Brain pericyte (primary cell): ENCODE measurements around the gene FBXO44.
"Not testable (repeated sequence)": the region's sequence is repeated elsewhere in the genome, so short reads cannot be mapped to it uniquely, and the experiment has no call there.

Experiments used
- DNase-seq: peaks from one replicate; pipeline ENCODE4 v3.0.0-alpha.2; 2012; ENCODE audit warnings: low read depth, low spot score

Gene FBXO44, protein sequence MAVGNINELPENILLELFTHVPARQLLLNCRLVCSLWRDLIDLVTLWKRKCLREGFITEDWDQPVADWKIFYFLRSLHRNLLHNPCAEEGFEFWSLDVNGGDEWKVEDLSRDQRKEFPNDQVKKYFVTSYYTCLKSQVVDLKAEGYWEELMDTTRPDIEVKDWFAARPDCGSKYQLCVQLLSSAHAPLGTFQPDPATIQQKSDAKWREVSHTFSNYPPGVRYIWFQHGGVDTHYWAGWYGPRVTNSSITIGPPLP

DNA sequence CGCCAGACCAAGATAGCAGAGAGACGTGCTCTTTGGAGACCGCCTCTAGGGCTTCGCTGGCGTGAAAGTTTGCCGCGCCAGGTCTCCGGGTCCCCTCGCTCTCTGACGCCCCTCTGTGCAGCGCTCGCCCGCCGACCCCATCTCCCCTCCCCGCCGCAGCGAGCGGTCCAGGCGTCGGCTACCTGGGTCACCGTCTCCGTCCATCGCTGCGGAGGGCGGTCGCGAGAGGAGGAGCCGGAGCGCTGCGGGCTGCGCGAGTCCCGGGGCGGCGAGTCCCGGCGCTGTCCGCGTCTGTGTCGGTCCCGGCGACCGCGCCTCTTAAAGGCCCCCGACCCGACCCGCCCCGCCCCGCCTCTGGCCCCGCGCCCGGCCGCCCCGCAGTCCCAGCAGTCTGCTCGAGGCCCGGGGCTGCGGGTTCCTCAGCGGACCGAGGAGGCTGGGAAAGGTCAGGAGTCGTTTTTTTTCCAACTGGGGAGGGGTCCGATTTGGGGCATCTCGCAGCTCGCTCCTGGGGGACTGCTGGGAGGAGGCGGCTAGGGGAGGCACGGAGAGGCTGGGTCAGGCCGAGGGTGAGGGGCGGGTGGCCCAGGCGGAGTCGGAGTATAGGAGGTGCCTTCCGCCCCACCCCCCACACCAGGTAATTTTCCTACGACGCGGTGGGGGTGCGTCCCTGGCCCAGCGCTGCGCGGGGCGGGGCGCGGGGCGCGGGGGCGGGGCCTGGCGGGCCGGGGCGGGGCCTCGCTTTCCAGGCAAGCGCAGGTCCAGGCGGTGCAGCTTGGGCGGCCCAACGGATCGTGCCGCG, at the start of gene FBXO44, which contains the start of gene FBXO2:
TSS of gene FBXO44 (plus strand) at position 741 of the 802 bp plus-strand sequence. CDS start 959 bp downstream, outside the sequence.
TSS of gene FBXO2 (minus strand) at position 293 of the 802 bp plus-strand sequence. CDS start at position 204, 89 bp downstream.
- DNase-seq, result no peak

DNA sequence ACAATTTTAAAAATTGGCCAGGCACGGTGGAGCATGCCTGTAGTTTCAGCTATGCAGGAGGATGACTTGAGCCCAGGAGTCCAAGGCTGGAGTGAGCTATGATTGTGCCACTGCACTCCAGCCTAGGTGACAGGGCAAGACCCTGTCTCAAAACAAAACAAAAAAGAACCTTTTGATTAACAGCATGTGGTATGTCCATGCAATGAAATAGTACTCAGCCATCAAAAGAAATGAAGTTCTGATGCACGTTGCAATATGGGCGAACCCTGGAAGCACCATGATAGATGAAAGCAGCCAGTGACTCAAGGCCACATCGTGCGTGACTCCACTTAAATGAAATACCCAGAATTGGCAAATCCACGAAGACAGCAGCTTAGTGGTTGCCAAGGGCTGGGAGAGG, 47.9 kb upstream of the FBXO44 start:
- no peak for DNase-seq

DNA sequence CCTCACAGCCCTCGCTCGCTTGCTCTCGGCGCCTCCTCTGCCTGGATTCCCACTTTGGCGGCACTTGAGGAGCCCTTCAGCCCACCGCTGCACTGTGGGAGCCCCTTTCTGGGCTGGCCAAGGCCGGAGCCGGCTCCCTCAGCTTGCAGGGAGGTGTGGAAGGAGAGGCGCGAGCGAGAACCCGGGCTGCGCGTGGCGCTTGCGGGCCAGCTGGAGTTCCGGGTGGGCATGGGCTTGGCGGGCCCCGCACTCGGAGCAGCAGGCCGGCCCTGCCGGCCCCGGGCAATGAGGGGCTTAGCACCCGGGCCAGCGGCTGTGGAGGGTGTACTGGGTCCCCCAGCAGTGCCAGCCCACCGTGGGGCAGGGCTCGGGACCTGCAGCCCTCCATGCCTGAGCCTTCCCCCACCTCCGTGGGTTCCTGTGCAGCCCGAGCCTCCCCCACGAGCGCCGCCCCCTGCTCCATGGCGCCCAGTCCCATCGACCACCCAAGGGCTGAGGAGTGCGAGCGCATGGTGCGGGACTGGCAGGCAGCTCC, 46.0 kb upstream of the FBXO44 start:
- not testable (repeated sequence) for DNase-seq

DNA sequence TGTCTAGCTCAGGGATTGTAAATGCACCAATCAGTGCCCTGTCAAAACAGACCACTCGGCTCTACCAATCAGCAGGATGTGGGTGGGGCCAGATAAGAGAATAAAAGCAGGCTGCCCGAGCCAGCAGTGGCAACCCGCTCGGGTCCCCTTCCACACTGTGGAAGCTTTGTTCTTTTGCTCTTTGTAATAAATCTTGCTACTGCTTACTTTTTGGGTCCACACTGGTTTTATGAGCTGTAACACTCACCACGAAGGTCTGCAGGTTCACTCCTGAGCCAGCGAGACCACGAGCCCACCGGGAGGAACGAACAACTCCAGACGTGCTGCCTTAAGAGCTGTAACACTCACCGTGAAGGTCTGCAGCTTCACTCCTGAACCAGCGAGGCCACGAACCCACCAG, 45.3 kb upstream of the FBXO44 start:
- DNase-seq, result not testable (repeated sequence)

- no peak for DNase-seq
These were observed 44.0 kb upstream of the FBXO44 start for GRCh38 chr1:11610629-11611180.

- no peak for DNase-seq
These were observed 42.9 kb upstream of the FBXO44 start for GRCh38 chr1:11611638-11612327.

GRCh38 chr1:11613347-11613746, 41.3 kb upstream of the FBXO44 start:
- no peak for DNase-seq

- DNase-seq, result no peak
These were observed 39.6 kb upstream of the FBXO44 start for GRCh38 chr1:11615090-11615489.

DNA sequence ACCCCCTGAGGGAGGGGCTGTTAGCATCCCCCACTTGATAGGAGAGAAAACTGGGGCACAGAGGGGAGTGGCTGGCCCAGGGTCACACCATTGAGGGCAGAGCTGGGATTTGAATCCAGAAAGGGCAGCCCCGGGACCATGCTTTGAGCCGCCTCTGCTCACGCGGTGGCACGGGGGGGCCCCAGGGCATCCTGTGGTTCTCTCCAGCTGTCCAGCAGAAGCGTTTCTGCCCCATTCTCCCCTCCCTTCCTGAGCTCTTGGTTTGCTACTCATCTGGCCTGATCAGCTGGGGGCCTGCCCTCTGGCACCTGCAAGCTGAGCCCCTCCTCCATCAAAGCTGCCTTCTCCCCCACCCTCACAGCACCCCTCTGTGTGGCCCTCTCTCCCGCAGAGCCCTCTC, 37.9 kb upstream of the FBXO44 start:
- DNase-seq, result no peak

DNA sequence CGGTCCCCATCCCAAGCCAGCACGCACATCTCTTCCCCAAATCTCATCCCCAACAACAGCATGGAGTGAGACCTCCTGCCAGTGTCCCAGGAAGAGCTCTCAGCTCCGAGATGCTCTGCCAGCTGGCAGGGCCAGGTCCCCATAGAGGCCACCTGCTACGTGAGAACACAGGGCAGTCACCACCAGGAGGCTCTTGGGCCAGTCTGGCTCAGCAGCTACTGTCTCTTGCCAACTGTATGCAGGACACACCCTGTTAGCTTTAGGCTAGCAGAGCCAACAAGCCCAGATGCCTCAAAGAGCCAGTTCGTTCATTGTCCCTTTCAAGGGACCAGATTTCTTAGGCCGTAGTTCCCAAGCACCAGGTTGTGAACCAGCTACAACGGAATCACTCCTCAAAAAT, 37.4 kb upstream of the FBXO44 start:
- DNase-seq, result no peak

- no peak for DNase-seq
These were observed 36.9 kb upstream of the FBXO44 start for GRCh38 chr1:11617741-11618140.

DNA sequence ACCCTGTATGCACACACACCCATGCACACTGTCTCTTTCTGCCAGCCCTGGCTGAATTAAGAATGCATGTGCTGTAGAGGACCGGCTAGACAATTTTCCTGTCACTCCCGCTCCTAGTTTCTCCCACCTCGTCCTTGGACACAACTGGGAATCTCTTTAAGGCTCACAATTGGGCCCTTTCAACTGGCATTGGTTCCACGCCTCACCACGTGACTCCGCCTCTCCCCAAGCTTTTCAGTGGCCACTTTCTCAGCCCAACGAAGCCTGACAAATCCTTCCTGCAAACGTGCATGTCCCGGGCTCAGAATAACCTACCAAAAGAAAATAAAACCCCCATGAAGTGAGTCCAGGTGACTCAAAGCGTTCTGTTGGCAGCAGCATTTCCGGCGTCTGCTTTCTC, 34.3 kb upstream of the FBXO44 start:
- DNase-seq, result no peak

DNA sequence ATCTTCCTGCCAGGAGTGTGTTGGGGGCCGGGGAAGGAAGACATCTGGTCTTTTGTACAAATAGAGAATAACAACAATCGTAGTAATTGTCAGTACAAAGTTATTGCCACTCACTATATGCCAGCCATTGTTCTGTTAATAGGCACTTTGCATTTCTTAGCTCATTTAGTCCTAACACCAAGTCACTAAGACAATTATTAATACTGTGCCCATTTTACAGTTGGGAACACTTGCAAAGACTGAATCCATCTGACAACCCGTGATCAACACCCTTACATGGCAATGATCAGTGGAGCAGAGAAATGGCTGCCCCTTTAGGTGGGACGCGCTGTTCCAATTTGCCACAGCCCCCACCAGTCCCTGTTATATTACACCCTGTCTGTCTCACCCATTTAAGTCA, 33.8 kb upstream of the FBXO44 start:
- no peak for DNase-seq

DNA sequence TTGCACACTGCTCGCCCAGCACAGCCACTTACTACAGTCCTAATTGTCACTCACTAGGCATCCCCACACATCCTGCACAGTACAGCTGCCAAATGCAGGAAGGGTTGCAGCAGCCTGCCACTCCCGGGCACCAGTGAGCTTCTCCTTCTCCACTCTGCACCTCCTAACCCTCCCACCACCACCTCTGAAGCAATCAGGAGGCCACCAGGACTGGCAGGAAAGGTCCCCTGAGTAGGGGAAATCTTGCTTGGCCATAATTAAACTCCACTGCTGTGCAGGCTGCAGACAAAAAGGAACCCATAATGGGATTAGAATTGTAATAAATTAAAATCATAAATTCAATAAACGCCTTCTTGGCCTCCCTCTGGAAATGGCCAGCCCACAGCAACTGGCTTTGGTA, 32.3 kb upstream of the FBXO44 start:
- no peak for DNase-seq

GRCh38 chr1:11623702-11624101, 31.0 kb upstream of the FBXO44 start:
- DNase-seq, result no peak

GRCh38 chr1:11626551-11626950, 28.1 kb upstream of the FBXO44 start:
- no peak for DNase-seq

- DNase-seq, result no peak
These were observed 25.9 kb upstream of the FBXO44 start for GRCh38 chr1:11628767-11629166.

DNA sequence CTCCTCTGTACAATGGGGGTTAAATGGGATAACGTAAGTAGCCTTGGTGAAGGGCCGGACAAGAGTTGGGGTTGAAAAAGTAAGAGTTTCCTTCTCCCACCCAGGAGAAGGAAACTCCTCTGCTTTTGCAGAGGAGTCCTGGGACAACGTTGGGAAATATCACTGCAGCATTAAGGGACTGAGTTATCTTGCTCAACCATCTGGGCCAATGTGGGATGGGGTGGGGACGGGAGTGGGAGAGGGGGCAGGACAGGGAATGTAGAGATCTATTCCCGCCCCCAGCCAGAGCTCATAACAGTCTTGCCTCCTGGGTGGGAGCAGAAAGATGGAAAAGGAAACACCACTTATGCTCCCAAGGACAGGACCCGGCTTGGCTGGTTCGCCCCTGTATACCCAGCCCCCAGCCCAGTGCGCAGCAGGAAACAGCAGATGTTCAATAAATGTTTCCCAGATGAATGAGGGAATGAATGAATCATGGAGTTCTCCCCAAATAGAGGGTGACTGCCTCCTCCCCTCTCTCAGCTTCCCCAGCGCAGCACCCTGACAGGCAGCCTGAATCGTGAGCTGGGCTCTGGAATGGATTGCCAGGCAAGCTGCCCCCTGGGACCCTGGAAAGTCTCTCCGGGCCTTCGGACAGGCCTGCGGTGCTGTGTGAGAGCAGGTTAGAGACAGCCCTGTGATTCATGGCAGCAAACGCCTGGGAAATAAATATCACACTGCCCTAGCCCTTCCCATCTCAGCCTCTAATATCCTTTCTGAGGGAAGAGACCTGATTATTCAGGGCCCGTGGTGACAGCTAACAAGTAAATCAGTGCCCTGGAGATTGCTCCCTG, 25.3 kb upstream of the FBXO44 start:
- no peak for DNase-seq

- DNase-seq, result no peak
These were observed 20.1 kb upstream of the FBXO44 start for GRCh38 chr1:11634365-11635192.

DNA sequence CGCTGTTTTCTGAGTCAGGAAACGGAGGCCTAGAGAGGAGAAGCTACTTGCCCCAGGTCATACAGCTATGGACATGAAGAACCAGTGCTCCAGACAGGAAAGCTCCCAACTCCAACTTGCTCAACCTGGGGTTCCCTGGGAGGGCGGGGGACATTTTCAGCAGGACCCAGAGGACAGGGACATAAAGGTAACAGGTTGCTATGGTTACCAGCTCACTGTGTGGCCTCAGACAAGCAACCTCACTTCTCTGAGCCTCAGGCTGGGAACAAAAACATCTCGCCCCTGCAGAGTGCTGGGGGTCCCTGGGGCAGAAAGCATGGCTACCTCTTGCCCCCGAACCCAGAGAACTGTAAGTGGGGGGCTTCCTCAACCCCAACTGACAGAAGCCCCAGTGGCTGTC, 16.6 kb upstream of the FBXO44 start:
- no peak for DNase-seq
